Upper lobe of left lung (tissue), 6 donors: ENCODE measurements around the gene DHRS1. TPM values are rescaled to one million over a fixed set of nuclear protein-coding genes. Genes with fewer than 3 reads are reported as not detected.

ENCODE experiments used
- ATAC-seq, 2 donors: fragments of 200-7000 bp; cut with Tn5 transposase; one replicate each; pipeline ENCODE4 v1.9.1; 2022; ENCODE audit warnings: mild to moderate bottlenecking in 2 of 2, moderate library complexity in 2 of 2; ENCODE audit not compliant: low FRiP score in 2 of 2
- DNase-seq, 2 donors: peaks; one replicate each; pipeline ENCODE4 v3.0.0-alpha.2; 2019 to 2020
- H3K27ac ChIP-seq, 4 donors: fragments of 200-600 bp; sonication (generic); one replicate each; pipeline ENCODE4 v1.5.1; 2016 to 2019
- H3K27me3 ChIP-seq, 4 donors: fragments of 200-600 bp; sonication (generic); one replicate each; pipeline ENCODE4 v1.5.1; 2017 to 2019
- H3K36me3 ChIP-seq, 4 donors: fragments of 200-600 bp; sonication (generic); one replicate each; pipeline ENCODE4 v1.5.1; 2016 to 2019
- H3K4me1 ChIP-seq, 4 donors: fragments of 200-600 bp; sonication (generic); one replicate each; pipeline ENCODE4 v1.5.1; 2018 to 2019
- H3K4me3 ChIP-seq, 4 donors: fragments of 200-600 bp; sonication (generic); one replicate each; pipeline ENCODE4 v1.5.1; 2017 to 2019; ENCODE audit warnings: mild to moderate bottlenecking in 2 of 4, moderate library complexity in 1 of 4
- H3K9me3 ChIP-seq, 4 donors: fragments of 200-600 bp; sonication (generic); one replicate each; pipeline ENCODE4 v1.5.1; 2018 to 2019
- CTCF ChIP-seq, 6 experiments: fragments of 450-650 bp in 4 of 6; fragments of 200-600 bp in 2 of 6; sonication (generic) in 2 of 6; IDR thresholded peaks; one replicate each; pipeline ENCODE4 v1.5.1; 2016 to 2019; ENCODE audit warnings: antibody characterized with exemption in 6 of 6
- EP300 ChIP-seq, 4 donors: sonication (generic); formaldehyde crosslinking; IDR thresholded peaks; one replicate each; pipeline ENCODE4 v1.5.1; 2017; ENCODE audit warnings: antibody characterized with exemption in 4 of 4, control low read depth in 2 of 4
- POLR2A ChIP-seq, 4 donors: fragments of 450-650 bp; IDR thresholded peaks; one replicate each; pipeline ENCODE4 v1.5.1; 2016 to 2017; ENCODE audit warnings: antibody characterized with exemption in 4 of 4, mild to moderate bottlenecking in 2 of 4
- POLR2AphosphoS5 ChIP-seq, 2 donors: sonication (generic); formaldehyde crosslinking; IDR thresholded peaks; one replicate each; pipeline ENCODE4 v1.5.1; 2017; ENCODE audit warnings: antibody characterized with exemption in 2 of 2
- WGBS, 2 donors: methylation state at CpG; one replicate each; pipeline ENCODE4 v1.1.5; 2017 to 2018; 5-methylcytosine and 5-hydroxymethylcytosine counted together
- total RNA-seq, 6 donors: library from RNA; depleted of rRNA in 4 of 6; stranded (reverse); fragments of >200 nt in 4 of 6; gene quantifications; one replicate each; pipeline versions ENCODE4 v1.1.0 to v1.2.1, GENCODE V29; 2016 to 2021
- donor health status: DM: no; HTN: no; CAD: no; lungs with moderate emphysema.
- donor health status: DM: no; HTN: yes; CAD: no; lungs with severe emphysema.

Gene DHRS1
- total RNA-seq, 6 donors from 2014 or later: 23.0 to 60.3 (median 32.8) TPM

GRCh38 chr14:24258119-24258518 is 41.5 kb downstream of the DHRS1 start:
- Histone ChIP-seq H3K27ac (no peak overlapping the region), H3K4me3 (no peak overlapping the region), H3K27me3 (no peaks in the 10 kb centered on the region), H3K9me3 (no peaks in the 10 kb centered on the region), H3K4me1 (peaks cover 0 to 19% (median 9%) of the 10 kb centered on the region in 4 donors), H3K36me3 (peaks cover 0 to 14% (median 7%) of the 10 kb centered on the region in 4 donors)
- DNase-seq (no peak), ATAC-seq (no peak)
- TF ChIP-seq POLR2A (IDR thresholded peaks at IDR 0.05) (no peak), EP300 (IDR thresholded peaks at IDR 0.05) (no peak), CTCF (IDR thresholded peaks at IDR 0.05) (no peak), POLR2AphosphoS5 (IDR thresholded peaks at IDR 0.05) (no peak)
- 79 to 87% methylated on average over 7 to 9 of the region's 9 CpGs for WGBS, 2 donors

- H3K9me3 ChIP-seq: no peaks in the 10 kb centered on the region
- no peaks in the 10 kb centered on the region for H3K27me3 ChIP-seq
- H3K27ac ChIP-seq: peak overlapping the region in 1 of 4 donors; percentile 10
- ATAC-seq: no peak
- TF ChIP-seq POLR2AphosphoS5 (IDR thresholded peaks at IDR 0.05) (no peak), POLR2A (IDR thresholded peaks at IDR 0.05) (no peak), CTCF (IDR thresholded peaks at IDR 0.05) (no peak), EP300 (IDR thresholded peaks at IDR 0.05) (no peak)
- 73 to 79% methylated on average over 4 of the region's 4 CpGs for WGBS, 2 donors
- H3K36me3 ChIP-seq: peaks cover 0 to 19% (median 9%) of the 10 kb centered on the region in 4 donors
- DNase-seq: no peak
- H3K4me3 ChIP-seq: no peak overlapping the region
- H3K4me1 ChIP-seq: peaks cover 0 to 19% (median 12%) of the 10 kb centered on the region in 4 donors
Observed at GRCh38 chr14:24256960-24257359, 42.6 kb downstream of the DHRS1 start.

- TF ChIP-seq EP300 (IDR thresholded peaks at IDR 0.05) (no peak), POLR2AphosphoS5 (IDR thresholded peaks at IDR 0.05) (no peak), CTCF (IDR thresholded peaks at IDR 0.05) (no peak)
- Histone ChIP-seq H3K27me3 (no peaks in the 10 kb centered on the region), H3K36me3 (peaks cover 0 to 19% (median 9%) of the 10 kb centered on the region in 4 donors), H3K4me1 (peaks cover 0 to 19% (median 13%) of the 10 kb centered on the region in 4 donors), H3K27ac (no peak overlapping the region), H3K9me3 (no peaks in the 10 kb centered on the region), H3K4me3 (no peak overlapping the region)
- ATAC-seq (no peak), DNase-seq (no peak)
- 90 to 93% methylated on average over 10 to 12 of the region's 12 CpGs for WGBS, 2 donors
Observed at GRCh38 chr14:24255931-24256711, 43.5 kb downstream of the DHRS1 start.

- Histone ChIP-seq H3K9me3 (no peaks in the 10 kb centered on the region), H3K27ac (no peak overlapping the region), H3K4me3 (no peak overlapping the region), H3K4me1 (peaks cover 0 to 19% (median 13%) of the 10 kb centered on the region in 4 donors), H3K36me3 (peaks cover 0 to 19% (median 9%) of the 10 kb centered on the region in 4 donors), H3K27me3 (no peaks in the 10 kb centered on the region)
- no peak for DNase-seq
- WGBS, 2 donors: 91% methylated on average over 8 of the region's 8 CpGs
- TF ChIP-seq POLR2A (IDR thresholded peaks at IDR 0.05): no peak
- TF ChIP-seq EP300 (IDR thresholded peaks at IDR 0.05): no peak
- TF ChIP-seq CTCF (IDR thresholded peaks at IDR 0.05): no peak
- TF ChIP-seq POLR2AphosphoS5 (IDR thresholded peaks at IDR 0.05): no peak
- no peak for ATAC-seq
Observed at GRCh38 chr14:24255438-24255837, 44.1 kb downstream of the DHRS1 start.
